GM19351 (cell line): ENCODE data around the gene SLC35F1.
"Not testable (repeated sequence)": the region's sequence is repeated elsewhere in the genome, so short reads cannot be mapped to it uniquely, and the experiment has no call there.

Source experiments
- ATAC-seq: cut with Tn5 transposase; IDR thresholded peaks from one replicate; pipeline ENCODE4 v1.9.1; 2021; ENCODE audit warnings: mild to moderate bottlenecking, moderate library complexity; ENCODE audit not compliant: unreplicated experiment

The SLC35F1 gene

DNA sequence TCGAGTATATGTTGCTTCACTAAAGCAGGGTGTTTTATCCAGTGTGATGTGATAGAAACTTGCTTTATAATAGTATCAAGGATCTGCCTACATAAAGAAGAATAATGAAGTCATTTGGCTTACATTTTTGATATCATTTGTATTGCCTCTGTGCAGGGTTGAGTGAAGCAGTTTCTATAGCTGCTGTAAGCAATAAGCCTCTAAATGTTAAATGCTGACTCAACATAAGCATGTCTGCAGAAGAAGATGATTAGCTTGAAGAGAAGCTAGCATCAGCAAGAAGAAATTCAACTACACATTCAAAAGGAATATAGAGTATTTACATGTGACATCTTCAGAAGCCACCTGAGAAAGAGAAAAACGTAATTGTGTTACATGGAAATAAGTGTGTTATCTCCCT, 17.6 kb downstream of the SLC35F1 start:
- ATAC-seq: no peak

DNA sequence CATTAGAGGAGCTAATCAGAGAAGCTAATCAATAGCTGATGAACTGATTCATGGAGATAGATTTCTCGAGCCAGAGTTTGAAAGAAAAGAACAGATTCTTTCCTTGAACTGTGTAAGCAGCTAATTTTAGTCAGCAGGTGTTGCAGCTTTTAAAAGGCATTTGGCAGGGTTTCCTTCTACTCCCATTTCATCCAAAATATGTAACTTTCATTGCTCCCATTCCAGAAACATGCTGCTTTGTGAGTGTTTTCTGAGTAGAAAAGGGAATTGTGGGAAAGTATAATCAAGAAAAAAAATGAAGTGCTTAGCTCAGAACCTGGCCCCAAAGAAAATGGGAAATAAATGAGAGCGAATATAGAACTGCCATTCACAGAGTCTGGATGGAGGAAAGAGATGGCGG, 20.8 kb downstream of the SLC35F1 start:
- no peak for ATAC-seq

DNA sequence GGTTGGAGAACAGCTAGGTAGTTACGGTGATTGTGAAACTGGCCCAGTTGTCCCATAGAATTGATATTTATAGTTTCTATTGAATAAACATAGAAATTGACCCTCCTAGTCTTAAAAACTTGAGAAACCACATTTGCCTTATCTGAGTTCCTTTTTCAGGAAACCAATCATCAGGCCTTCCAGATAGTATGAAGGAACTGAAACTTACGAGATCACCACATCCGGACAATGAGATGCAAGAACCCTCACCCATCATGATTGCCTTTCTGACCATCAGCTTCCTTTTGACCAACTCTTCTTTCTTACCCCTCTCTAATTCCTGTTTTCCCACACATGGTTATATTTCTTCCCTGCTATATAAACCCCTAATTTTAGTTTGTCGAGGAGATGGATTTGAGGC, 21.8 kb downstream of the SLC35F1 start:
- peak; percentile 47 for ATAC-seq

DNA sequence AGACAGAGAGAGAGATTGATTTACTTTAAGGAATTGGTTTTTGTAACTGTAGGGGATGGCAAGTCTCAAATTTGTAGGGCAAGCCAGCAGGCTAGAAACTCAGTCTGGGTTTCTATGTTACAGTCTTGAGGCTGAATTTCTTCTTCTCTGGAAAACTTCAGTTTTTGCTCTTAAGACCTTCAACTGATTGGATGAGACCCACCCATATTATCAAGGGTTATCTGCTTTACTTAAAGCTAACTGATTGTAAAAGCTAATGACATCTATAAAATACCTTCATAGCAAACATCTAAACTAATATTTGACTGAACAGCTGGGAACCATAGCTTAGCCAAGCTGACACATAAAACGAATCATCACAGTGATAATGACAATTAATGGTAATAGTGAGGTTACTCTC, 22.4 kb downstream of the SLC35F1 start:
- ATAC-seq: no peak

DNA sequence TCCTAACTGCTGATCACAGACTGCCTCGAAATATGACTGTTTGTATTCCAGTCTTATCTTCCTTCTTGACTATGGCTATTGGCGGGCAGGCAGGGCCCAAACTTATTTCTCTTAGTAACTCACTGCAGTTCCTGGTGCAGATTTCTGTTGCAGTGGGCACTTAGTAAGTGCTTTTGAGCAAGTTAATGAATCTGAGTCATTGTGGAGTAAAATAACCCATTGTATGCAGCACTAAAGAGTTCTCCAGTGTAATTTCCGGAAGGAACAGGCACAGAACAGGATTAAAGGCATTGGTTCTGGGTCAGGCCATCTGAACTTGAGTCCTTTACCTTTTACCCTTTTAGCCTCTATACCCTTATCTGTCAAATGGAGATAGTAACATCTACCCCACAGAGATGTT, 23.6 kb downstream of the SLC35F1 start:
- ATAC-seq: no peak

DNA sequence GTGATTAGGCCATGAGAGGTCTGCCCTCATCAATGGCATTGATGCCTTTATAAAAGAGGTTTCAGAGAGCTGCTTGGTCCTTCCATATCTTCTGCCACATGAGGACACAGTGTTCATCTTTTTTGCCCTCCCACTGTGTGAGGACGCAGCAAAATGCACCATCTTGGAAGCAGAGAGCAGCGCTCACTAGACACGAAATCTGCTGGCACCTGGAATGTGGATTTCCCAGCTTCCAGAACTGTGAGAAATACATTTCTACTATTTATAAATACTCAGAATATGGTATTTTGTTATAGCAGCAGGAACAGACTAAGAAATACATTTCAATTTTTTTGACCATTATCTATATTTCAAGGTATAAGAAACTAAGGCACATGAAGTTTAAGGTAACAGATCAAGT, 24.9 kb downstream of the SLC35F1 start:
- ATAC-seq: no peak

DNA sequence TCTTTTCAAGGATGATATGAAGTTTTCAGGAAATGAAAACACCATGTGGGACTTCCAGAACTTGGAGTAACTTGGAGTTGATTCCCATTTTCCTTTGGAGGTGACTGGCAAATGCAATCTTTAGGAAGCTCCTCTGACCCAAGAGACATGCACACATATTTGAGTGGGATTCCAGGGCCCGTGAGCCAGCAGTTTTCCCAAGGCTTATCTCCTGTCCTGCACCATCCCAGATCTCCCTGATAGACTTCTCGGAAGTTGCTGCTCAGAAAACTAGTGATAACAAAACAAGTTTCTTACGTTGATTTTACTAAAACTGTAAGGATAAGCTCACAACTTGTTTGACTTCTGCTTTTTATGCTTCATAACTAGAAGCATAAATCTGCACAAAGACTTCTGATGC, 25.6 kb downstream of the SLC35F1 start:
- ATAC-seq: no peak

DNA sequence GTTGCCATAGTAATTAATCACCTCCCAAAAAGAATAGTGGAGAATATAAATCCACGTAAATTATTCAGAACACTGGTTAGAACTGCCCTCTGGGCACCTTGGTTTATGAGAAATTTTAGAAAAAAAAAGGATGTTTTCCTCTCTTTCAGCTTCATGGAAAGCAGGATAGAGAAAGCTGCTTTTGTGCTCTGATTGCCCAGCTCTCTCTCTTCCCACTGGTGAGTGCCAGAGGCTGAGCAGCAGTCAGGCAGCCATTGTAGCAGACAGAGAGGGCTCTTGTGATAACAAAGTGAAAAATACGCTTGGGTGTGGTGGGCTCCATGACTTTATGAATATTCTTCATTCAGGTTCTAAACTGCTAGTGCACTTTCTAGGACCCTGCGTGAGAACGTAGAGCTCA, 26.4 kb downstream of the SLC35F1 start:
- ATAC-seq: no peak

DNA sequence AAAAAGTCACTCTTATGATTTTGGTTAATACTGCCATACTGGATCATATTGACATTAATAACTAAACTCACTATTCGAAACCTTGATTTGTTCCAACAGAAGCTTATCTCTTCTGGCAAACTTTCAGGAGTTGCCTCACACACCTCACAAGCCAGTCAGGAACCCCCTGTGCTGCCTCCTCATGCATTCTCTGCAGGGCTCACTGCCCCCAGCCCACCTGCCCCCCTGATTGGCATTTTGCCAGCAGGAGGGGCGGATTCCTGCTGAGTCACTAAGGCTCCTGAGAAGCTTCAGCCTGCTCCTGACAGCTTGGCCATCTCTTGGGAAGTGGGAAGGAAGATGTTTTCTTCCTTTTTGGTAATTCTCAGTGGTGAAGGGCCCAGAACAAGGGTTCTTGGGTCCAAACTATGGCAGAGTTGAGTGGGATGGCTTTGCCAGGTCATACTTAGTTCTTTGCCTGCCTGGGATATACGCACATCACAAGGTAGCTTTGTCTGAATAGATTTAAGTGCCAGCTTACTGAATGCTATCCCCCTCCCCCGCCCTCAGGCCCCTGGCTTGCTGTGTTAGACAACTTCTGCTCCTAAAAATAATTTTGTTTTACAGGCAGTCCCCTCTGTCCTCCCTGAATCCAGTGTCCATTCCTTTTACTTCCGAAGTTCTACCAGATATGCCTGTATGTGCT, 31.4 kb downstream of the SLC35F1 start:
- ATAC-seq: no peak

DNA sequence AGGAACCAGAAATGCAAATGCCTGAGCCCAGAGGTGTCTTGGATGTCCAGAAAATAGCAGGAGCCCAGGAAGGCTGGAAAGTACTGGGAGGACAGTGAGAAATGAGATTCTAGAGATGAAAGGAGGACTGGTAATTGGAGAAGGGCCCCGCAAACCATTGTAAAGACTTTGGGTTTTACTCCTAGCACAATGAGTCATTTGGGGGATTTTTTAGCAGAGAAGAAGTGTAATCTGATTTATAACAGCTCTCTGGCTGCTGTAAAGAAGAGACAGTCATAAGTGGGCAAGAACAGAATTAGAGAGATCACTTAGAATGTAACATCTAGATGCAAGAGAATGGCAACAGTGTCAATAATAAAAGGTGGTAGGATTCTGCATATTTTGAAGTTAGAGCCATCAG, 40.2 kb downstream of the SLC35F1 start:
- no peak for ATAC-seq

DNA sequence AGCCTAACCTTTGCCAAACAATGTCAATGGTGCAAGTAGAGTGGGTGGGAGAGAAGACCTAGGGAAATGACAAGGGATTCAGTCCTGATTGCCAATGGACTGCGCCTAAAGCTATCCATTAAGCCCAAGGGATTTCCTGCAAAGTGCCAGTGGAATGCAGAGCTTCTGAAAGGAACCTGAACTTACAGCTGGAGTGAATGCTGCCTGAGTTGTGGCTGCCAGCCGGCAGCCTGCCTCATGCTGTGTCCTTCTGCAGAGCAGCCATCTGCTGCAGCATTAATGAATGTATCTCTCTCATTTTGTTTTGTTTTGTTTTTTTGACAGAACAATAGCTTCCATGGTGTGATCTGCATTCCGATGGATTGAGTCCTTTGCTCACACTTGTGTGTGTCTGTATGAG, 44.7 kb downstream of the SLC35F1 start:
- no peak for ATAC-seq

DNA sequence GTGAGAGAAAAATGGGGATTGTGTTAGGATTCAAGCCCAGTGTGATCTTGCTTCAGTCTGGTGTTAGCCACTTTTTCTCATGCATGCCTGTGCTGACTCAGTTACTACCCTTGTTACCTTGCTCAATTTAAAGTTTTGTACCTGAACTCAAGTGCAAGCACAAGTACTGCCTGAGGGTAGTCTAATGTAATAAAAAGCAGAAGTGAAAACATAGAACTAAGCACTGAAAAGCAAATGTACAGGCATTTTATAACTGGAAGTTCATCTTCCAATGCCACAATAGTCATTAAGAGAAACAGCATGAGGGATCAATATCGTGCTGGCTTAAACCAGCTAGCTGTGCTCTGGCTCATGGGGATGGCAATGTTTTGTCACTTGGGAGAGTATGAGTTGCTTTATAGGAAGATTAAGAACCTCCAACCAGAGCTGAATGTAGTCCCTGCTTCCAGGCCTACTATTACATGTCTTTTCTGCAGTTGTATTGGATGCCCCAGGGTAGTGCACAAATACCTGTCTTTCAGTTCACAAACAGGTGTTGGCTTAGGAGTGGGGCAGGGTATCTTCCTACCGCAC, 48.7 kb downstream of the SLC35F1 start:
- peak; percentile 82 for ATAC-seq

DNA sequence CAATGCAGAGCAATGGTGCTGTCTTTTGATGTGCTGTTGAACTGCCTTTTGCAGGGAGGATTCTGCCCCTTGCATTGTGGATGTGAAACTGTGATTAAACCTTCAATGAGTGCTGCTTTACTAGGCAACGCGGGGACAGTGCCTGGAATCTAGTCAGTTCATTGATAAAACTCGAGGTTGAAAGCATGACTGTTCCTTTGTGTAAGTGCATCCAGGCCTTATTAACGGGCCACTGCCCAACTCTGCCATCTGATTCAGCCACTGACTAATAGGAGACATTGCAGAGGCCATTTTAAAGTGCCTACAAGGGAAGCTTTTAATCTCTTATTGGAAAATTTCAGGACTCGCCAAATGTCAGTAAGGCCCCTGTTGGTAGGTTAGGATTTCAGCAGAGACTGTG, 49.3 kb downstream of the SLC35F1 start:
- no peak for ATAC-seq

DNA sequence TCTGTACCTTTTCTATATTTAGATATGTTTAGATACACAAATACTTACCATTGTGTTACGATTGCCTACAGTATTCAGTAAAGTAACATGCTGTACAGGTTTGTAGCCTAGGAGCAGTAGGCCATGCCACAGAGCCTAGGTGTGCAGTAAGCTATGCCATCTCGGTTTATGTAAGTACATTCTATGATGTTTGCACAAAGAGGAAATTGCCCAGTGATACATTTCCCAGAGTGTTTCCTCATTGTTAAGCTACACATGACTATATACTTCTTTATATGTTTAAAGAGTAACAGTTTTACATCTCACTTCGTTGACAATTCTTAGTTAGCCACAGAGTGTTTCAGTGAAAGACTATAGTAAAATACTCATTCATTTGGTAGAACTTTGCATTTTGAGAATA, 51.5 kb downstream of the SLC35F1 start:
- no peak for ATAC-seq

DNA sequence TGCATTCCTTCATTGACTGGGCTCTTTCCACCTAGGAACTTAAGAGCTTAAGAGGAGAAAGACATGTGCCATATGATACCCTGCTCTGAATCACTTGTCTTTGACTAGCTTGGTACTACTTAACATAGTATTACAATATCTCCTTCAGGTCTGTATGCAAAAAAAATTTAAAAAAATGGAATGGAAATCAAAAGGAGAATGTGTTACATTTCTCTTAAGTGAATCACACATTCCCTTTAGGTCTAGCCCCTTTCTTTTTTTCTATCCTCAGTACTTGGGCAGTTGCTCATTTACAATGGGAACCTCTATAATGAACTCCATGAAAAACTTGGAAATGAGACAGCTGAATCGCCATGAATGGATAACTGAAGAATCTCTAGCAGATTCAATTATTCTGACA, 53.8 kb downstream of the SLC35F1 start:
- ATAC-seq: no peak

DNA sequence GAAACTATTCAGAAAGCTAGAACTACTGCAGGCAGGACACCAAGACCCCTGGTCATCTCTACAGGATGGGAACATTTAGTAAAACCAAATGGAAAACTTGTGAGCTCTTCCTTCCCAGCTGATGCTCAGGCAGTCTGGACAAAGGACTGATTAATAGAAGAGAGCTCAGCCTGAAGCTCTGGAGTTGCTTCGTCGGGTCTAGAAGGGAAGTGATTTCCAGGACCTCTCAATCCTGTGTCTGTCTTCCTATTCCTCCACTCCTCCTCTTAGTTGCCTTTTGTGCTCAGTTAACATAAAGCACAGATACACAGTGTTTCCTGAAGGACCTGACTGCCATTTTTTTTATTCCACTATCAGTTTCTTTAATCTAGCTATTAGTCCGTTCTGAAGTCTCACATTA, 54.2 kb downstream of the SLC35F1 start:
- ATAC-seq: no peak

DNA sequence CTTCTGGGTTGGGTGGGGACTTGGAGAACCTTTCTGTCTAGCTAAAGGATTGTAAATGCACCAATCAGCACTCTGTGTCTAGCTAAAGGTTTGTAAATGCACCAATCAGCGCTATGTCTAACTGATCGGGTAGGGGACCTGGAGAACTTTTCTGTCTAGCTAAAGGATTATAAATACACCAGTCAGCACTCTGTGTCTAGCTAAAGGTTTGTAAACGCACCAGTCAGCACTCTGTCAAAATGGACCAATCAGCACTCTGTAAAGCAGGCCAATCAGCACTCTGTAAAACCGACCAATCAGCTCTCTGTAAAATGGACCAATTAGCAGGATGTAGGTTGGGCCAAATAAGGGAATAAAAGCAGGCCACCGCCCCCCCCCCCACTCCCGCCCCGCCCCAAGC, 58.7 kb downstream of the SLC35F1 start:
- not testable (repeated sequence) for ATAC-seq

DNA sequence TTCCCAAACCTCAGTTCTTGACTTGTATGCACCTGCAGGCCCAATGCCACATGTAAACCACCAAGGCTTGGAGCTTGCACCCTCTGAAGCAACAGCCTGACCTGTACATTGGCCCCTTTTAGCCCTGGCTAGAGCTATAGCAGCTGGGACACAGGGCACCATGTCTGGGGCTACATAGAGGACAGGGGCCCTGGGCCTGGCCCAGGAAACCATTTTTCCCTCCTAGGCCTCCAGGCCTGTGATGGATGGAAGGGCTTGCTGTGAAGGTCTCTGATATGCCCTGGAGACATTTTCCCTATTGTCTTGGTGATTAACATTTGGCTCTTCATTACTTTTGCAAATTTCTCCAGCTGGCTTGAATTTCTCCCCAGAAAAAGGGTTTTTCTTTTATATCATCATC, 64.6 kb downstream of the SLC35F1 start:
- no peak for ATAC-seq

DNA sequence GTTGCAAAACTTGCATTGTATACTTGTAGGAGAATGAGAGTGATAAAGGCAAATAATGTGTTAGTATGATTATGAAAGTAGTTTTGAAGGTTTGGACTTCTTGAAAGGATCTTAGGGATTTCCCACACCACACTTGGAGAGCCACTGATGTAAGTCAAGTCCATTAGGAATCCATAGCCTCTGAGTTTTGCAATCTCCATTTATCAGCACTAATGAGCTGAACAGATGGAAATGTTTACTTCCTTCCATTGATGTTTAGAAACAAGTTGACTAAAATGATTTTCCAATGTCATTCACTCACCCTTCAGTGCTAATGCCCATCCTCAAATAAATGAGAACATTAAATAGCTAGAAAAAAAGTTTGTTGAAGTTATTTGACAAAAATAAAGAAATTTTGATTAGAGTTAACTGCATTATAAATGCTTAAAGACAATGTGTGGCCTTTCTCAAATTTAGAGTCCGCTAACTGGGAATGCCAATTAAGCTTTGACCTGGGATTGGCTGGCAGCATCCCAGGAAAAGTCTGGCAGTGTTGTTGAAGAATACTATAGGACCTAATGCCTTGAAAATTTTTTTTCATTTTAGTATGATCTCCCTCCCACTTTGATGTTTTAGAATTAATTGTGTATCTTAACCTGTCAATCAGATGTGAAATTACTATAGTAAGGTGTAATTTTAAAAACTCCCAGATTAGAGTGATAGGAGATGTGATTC, 68.0 kb downstream of the SLC35F1 start:
- ATAC-seq: no peak

DNA sequence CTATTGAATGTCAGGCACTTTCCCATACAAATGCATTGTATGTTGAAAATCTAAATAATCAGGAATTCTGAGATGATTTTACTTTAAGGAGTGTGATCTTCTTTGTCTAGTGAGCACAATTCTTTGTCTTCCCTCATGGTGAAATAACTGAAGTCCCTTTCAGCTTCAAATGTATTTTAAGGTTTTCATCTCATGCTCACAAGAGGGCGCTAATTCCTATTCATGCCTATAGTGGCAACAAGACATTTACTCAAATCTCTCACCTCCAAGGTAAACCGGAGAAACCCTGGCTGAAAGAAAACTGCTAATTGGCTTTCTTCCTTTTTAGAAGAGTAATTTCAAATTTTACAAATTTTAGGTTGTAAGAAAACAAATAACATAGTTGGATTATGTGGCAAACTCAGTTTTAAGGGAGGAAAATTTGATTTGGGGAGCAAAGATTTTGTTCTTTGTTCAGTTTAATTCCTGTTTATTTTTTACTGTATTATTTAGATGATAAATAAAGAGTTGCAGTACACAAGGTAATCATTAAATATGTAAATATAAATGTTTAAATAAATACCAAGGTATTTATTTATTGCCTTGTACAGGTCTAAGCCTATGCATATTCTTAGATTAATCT, 69.1 kb downstream of the SLC35F1 start:
- ATAC-seq: peak; percentile 81

DNA sequence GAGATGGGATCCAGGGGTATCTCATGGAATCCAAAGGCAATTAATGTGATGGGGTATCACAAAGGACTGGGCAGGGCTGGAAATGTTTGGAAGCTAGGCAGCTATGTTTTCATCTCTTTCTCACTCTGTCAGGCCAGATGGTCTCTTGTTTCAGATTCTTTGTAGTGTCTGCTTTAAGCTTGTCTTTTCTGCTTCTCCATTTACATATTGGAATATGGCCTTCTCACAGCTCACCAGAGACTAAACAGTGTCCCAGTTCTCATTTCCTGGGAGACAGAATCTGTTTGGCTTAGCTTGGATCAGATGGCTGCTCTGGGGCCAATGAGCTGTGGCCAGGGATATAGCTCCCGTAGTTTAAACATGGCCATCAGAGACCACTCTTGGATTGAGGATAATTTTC, 78.9 kb downstream of the SLC35F1 start:
- ATAC-seq: no peak

DNA sequence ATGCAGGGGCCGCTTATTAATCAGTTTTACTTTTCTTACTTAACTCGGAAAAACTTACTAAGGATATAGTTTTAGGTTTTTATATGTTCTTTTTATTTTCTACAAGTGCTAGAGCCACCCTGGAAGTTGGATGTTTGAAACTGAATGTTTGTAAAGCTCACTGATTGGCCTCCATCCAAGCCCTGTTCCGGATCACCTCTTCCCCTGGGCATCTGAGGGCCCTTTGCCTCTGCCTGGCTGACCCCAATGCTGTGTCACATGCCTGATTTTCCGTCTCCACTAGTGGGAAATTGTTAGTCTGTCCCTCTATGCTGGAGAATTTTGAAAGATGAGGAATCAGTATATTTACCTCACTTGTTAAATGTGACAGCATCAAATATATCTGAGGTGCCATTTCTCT, 79.3 kb downstream of the SLC35F1 start:
- ATAC-seq: no peak
